IPS-18a (cell line): ENCODE data around the gene TP53I11.

Experiments used
- H3K27ac ChIP-seq: one replicate; pipeline ENCODE4 v1.5.1; 2013; ENCODE audit warnings: low read length
- H3K27me3 ChIP-seq: one replicate; pipeline ENCODE4 v1.6.1; 2013; ENCODE audit warnings: mild to moderate bottlenecking, low read length; ENCODE audit not compliant: control insufficient read depth, insufficient read depth
- H3K36me3 ChIP-seq: one replicate; pipeline ENCODE4 v1.6.1; 2013; ENCODE audit warnings: low read depth, low read length; ENCODE audit not compliant: control insufficient read depth
- H3K4me1 ChIP-seq: one replicate; pipeline ENCODE4 v1.6.1; 2013; ENCODE audit warnings: low read depth, low read length; ENCODE audit not compliant: control insufficient read depth
- H3K4me3 ChIP-seq: one replicate; pipeline ENCODE4 v1.5.1; 2013; ENCODE audit warnings: low read length
- H3K9ac ChIP-seq: one replicate; pipeline ENCODE4 v1.6.1; 2013; ENCODE audit warnings: mild to moderate bottlenecking, low read length, moderate library complexity
- H3K9me3 ChIP-seq: one replicate; pipeline ENCODE4 v1.6.1; 2013; ENCODE audit warnings: low read depth, low read length; ENCODE audit not compliant: control insufficient read depth

TP53I11 gene

GRCh38 chr11:44976576-44976975, 25.9 kb upstream of the TP53I11 start:
- Histone ChIP-seq H3K36me3 (no peaks in the 10 kb centered on the region), H3K27me3 (no peaks in the 10 kb centered on the region), H3K4me1 (peaks cover 8% of the 10 kb centered on the region), H3K4me3 (no peak overlapping the region), H3K27ac (no peak overlapping the region), H3K9ac (no peak overlapping the region), H3K9me3 (no peaks in the 10 kb centered on the region)

GRCh38 chr11:44974402-44975000, 23.8 kb upstream of the TP53I11 start:
- Histone ChIP-seq H3K27me3 (no peaks in the 10 kb centered on the region), H3K4me1 (peaks cover 4% of the 10 kb centered on the region), H3K36me3 (no peaks in the 10 kb centered on the region), H3K4me3 (no peak overlapping the region), H3K9me3 (no peaks in the 10 kb centered on the region), H3K9ac (no peak overlapping the region), H3K27ac (no peak overlapping the region)

- Histone ChIP-seq H3K4me1 (peaks cover 3% of the 10 kb centered on the region), H3K36me3 (no peaks in the 10 kb centered on the region), H3K9ac (no peak overlapping the region), H3K4me3 (no peak overlapping the region), H3K9me3 (no peaks in the 10 kb centered on the region), H3K27ac (no peak overlapping the region), H3K27me3 (no peaks in the 10 kb centered on the region)
Measured at GRCh38 chr11:44973632-44974401, 23.1 kb upstream of the TP53I11 start.

- no peaks in the 10 kb centered on the region for H3K27me3 ChIP-seq
- H3K4me1 ChIP-seq, result peaks cover 3% of the 10 kb centered on the region
- no peak overlapping the region for H3K27ac ChIP-seq
- no peak overlapping the region for H3K9ac ChIP-seq
- no peak overlapping the region for H3K4me3 ChIP-seq
- no peaks in the 10 kb centered on the region for H3K36me3 ChIP-seq
- no peaks in the 10 kb centered on the region for H3K9me3 ChIP-seq
Measured at GRCh38 chr11:44972746-44973435, 22.2 kb upstream of the TP53I11 start.

GRCh38 chr11:44971185-44971584, 20.5 kb upstream of the TP53I11 start:
- Histone ChIP-seq H3K27me3 (no peaks in the 10 kb centered on the region), H3K4me3 (no peak overlapping the region), H3K27ac (no peak overlapping the region), H3K4me1 (no peaks in the 10 kb centered on the region), H3K9me3 (no peaks in the 10 kb centered on the region), H3K36me3 (no peaks in the 10 kb centered on the region), H3K9ac (no peak overlapping the region)

GRCh38 chr11:44970293-44970692, 19.6 kb upstream of the TP53I11 start:
- Histone ChIP-seq H3K27me3 (no peaks in the 10 kb centered on the region), H3K9me3 (no peaks in the 10 kb centered on the region), H3K27ac (no peak overlapping the region), H3K9ac (no peak overlapping the region), H3K36me3 (no peaks in the 10 kb centered on the region), H3K4me1 (peaks cover under 1% of the 10 kb centered on the region), H3K4me3 (no peak overlapping the region)

- H3K4me3 ChIP-seq, result no peak overlapping the region
- no peaks in the 10 kb centered on the region for H3K36me3 ChIP-seq
- H3K9ac ChIP-seq, result no peak overlapping the region
- peaks cover 6% of the 10 kb centered on the region for H3K4me1 ChIP-seq
- H3K27me3 ChIP-seq, result no peaks in the 10 kb centered on the region
- H3K9me3 ChIP-seq, result no peaks in the 10 kb centered on the region
- H3K27ac ChIP-seq, result no peak overlapping the region
Measured at GRCh38 chr11:44969651-44970252, 19.1 kb upstream of the TP53I11 start.

- Histone ChIP-seq H3K9me3 (no peaks in the 10 kb centered on the region), H3K27me3 (no peaks in the 10 kb centered on the region), H3K4me3 (no peak overlapping the region), H3K4me1 (peaks cover 15% of the 10 kb centered on the region), H3K36me3 (no peaks in the 10 kb centered on the region), H3K9ac (no peak overlapping the region), H3K27ac (no peak overlapping the region)
Measured at GRCh38 chr11:44968510-44968909, 17.8 kb upstream of the TP53I11 start.

- Histone ChIP-seq H3K4me1 (peaks cover 18% of the 10 kb centered on the region), H3K27me3 (no peaks in the 10 kb centered on the region), H3K9me3 (no peaks in the 10 kb centered on the region), H3K4me3 (no peak overlapping the region), H3K36me3 (no peaks in the 10 kb centered on the region), H3K9ac (no peak overlapping the region), H3K27ac (no peak overlapping the region)
Measured at GRCh38 chr11:44967930-44968496, 17.3 kb upstream of the TP53I11 start.

GRCh38 chr11:44966694-44967093, 16.0 kb upstream of the TP53I11 start:
- no peak overlapping the region for H3K4me3 ChIP-seq
- H3K36me3 ChIP-seq, result no peaks in the 10 kb centered on the region
- no peak overlapping the region for H3K27ac ChIP-seq
- H3K9ac ChIP-seq, result no peak overlapping the region
- peaks cover 28% of the 10 kb centered on the region for H3K4me1 ChIP-seq
- H3K9me3 ChIP-seq, result no peaks in the 10 kb centered on the region
- no peaks in the 10 kb centered on the region for H3K27me3 ChIP-seq

GRCh38 chr11:44964526-44965209, 14.0 kb upstream of the TP53I11 start:
- H3K36me3 ChIP-seq, result no peaks in the 10 kb centered on the region
- no peaks in the 10 kb centered on the region for H3K9me3 ChIP-seq
- H3K4me3 ChIP-seq, result no peak overlapping the region
- H3K4me1 ChIP-seq, result peaks cover 44% of the 10 kb centered on the region
- no peak overlapping the region for H3K9ac ChIP-seq
- no peaks in the 10 kb centered on the region for H3K27me3 ChIP-seq
- no peak overlapping the region for H3K27ac ChIP-seq
